SK-N-DZ (cell line): ENCODE results near the gene PRR36.

Experiments used
- DNase-seq: peaks from one replicate; pipeline ENCODE4 v3.0.0-alpha.2; 2015; ENCODE audit warnings: low spot score

PRR36 gene

DNA sequence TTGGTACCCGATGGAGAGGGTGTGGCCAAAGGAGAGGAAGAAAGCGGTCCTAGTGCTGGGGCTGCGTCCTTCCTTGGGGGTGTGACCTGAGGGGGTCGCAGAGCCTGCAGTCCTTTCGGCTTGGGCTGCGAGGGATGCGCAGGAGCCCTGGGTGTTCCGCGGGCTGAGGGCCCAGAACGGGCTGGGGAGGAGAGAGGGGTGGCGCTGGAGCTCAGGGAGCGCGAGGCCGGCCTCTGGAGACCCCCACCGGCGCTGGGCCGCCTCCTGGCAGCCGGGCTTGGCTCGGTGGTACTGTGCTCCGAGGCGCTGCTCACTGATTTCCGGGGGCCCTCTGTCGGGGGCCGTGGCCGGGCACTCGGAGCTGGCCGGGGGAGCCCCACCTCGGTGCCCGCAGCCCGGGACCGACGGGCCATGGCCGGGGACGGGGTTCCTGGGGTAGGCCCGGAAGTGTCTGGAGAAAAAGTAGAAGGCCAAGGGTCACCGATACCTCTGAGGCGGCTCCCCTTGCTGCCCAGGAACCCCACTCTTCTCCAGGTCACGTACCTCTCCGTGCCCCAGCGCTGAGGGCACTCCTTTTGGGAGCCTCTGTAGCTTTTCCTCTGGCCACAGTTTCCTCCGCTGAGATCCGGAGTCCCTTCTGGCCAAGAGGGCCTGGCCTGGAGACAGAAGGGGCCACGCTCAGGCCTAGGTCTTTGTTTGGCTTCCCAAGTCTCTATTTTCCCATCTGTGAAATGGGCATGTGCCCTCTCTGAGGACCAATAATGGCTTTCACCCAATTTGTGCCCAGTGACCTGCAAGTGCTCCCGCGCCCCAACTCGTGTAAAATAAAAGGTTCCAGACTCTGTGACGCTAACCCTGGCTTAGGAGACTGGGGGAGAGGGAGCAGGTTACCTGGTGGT, 1.6 kb downstream of the PRR36 start:
- no peak for DNase-seq

DNA sequence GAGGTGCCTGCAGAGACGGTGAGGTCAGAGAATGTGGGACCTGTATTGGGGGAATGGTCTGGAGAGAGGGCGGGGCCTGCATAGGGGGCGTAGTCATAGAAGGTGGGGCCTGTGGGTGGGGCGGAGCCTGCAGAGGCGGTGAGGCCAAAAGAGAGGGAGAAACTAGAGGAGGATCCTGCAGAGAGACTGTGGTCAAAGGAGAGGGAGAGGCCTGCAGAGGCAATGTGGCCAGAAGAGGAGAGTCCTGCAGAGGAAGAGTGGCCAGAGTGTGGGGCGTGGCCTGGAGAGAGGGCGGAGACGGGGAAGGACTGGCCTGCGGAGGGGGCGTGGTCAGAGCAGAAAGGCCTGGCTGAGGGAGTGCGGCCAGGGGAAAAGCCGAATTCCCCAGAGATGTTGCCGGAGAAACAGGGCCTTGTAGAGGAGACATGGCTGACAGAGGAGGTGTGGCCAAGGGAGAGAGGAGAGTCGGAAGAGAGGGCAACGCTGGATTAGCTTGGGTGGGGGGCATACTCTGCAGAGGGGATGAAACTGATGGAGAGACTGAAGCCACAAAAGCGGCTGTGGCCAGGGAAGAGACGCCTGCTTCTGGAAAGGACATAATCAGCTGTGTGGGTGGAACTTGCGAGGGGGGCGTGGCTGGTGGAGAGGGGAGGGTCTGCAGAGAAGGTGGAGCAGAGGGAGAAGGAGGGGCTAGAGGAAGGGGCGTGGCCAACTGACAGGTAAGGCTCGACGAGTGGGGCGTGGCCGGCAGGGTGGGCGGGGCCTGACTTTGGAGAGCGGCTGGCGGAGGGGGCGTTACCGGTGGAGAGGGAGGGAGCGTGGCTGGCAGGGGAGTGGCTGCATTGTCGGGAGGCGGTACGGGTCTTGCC, 2.5 kb downstream of the PRR36 start:
- peak; percentile 93 for DNase-seq

DNA sequence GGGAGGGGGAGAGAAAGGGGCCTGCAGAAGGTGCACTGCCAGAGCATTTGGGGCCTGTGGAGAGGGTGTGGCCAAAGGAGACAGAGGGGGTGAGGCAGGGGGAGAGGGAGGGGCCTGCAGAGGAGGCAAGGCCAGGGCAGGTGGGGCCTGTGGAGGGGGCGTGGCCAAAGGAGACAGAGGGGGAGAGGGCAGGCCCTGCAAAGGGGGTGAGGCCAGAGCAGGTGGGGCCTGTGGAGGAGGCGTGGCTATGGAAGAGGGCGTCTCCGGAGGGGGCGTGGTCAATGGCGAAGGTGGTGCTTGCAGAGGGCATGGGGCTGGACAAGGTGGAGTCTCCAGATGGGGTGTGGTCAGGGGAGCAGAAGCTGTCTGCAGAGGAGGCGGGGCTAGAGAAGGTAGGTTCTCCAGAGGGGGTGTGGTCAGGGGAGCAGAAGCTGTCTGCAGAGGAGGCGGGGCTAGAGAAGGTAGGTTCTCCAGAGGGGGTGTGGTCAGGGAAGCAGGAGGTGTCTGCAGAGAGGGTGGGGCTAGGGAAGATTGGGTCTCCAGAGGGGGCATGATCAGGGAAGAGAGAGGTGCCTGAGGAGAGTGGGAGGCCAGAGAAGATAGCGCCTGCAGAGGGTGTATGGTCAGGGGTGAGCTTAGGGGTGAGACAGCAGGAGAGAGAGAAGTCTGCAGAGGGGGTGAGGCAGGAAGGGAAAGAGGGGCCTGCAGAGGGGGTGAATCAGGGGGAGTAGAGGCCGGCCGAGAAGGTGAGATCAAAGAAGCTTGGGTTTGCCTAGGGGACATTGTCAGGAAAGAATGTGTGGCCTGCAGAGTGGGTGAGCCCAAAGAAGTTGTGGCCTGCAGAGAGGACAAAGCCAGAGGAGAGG, 3.4 kb downstream of the PRR36 start:
- peak; percentile 61 for DNase-seq

DNA sequence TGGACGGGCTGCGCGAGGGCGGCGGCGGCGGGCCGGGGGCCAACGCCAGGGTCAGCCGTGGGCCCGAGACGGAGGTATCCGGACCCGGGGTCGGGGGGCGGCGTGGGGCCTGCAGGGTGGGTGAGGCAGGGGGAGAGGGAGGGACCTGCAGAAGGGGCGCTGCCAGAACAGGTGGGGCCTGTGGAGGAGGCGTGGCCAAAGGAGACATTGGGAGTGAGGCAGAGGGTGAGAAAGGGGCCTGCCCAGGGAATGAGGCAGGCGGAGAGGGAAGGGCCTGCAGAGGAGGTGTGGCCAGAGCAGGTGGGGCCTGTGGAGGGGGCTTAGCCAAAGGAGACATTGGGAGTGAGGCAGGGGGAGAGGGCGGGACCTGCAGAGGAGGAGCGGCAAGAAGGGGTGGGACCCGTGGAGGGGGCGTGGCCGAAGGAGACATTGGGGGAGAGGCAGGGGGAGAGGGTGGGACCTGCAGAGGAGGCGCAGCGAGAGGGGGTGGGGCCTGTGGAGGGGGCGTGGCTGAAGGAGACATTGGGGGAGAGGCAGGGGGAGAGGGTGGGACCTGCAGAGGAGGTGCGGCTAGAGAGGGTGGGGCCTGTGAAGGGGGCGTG, 4.2 kb downstream of the PRR36 start:
- no peak for DNase-seq

DNA sequence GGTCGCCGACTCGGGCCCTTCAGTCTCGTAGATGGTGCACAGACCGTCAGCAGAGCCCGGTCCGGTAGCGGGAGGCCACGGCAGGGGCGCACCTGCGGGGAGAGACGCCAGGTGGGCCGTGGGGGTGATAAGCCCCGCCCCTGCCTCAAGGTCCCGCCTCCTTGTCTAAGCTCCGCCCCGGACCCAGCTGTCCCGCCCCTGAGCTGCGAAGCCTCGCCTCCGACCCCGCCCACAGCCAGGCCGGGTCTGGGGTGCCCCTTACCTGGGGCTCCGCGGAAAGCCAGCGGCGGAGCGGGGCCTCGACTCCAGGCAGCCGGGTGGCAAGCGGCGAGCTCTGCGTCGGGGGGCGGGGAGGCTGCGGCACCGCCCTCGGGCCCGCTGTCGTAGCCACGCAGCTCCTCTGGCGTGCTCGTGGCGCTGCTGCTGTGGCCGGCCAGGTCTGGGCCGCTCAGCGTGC, 4.7 kb downstream of the PRR36 start:
- DNase-seq, result no peak

DNA sequence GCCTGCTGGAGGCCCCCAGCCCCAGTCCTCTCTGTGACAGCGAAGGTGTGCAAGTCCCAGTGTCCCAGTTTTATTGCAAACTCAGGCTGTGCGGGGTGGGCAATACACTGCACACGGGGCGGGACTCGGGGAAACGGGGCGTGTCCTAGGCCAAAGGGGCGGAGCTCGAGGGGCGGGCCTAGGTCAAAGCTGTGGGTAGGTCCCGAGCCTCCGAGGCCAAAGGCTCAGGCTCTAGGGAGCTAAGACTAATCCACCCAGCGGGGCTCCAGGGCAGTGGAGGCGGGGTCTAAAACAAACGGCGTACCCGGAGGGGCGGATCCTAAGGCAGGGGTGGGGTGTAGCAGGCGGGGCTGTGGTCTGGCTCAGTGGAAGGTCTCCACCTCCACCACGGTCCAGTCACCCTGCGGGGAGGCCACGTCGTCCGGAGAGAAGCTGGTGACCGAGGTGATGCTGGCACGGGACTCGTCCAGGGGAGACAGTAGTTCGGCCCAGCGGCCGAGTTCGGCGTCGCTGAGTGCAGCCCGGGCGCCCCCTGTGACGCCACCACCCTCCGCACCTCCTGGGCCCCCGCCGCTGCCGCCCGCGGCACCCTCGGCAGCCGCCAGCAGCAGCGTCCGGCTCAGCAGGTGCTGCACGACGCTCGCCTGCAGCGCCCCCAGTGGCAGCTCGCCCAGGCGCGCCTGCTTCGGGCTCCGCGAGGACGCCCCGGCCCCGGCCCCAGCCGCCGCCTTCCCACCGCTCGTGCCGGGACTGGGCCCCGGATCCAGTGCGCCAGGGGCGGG, 5.3 kb downstream of the PRR36 start:
- no peak for DNase-seq

DNA sequence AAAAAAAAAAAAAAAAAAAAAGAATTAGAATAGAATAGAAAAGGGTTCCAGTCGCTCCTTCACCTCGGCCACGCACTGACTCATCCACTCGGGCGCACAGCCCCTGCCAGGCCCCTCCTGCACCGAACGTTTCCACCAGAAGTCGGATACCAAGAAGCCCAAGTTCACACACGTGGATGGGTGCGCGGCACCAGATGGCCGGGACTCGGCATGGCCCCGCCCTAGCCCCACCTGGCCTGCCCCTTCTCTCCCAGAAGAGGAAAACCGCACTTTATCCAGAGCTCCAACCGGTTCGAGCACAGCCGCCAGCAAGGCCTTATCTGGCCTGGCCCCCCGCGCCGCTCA, 5.9 kb downstream of the PRR36 start:
- no peak for DNase-seq

DNA sequence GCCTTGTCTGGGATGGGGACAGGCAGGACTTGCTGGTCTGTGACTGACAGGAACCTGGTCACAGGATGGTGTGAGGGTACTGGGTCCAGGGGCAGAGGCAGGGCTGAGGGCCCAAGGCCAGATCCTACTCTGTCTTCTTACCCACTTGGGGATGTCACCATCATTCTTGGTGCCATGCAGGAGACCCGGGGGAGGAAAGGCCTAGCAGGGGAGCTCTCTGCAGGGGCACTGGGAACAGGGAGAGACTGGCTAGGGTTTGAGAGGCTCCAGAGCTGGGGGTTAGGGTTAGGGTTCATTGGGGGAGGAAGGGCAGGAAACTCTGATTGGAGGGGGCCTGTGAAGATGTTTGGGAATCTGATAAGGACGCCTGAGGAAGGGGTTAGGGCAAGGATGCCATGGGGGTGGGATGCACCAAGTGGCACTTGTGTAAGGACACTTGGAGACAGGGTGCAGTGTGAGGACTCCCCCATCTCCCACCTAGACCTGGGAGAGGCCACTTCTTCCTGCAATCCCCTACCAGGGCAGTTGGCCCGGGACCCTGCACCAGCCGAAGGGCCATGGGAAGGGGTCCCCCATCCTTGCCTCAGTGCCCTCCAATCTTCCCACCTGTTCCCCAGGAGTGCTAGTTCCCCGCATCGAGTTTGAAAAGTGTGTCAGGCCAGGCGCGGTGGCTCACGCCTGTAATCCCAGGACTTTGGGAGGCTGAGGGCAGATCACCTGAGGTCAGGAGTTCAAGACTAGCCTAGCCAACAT, 6.9 kb downstream of the PRR36 start:
- no peak for DNase-seq

DNA sequence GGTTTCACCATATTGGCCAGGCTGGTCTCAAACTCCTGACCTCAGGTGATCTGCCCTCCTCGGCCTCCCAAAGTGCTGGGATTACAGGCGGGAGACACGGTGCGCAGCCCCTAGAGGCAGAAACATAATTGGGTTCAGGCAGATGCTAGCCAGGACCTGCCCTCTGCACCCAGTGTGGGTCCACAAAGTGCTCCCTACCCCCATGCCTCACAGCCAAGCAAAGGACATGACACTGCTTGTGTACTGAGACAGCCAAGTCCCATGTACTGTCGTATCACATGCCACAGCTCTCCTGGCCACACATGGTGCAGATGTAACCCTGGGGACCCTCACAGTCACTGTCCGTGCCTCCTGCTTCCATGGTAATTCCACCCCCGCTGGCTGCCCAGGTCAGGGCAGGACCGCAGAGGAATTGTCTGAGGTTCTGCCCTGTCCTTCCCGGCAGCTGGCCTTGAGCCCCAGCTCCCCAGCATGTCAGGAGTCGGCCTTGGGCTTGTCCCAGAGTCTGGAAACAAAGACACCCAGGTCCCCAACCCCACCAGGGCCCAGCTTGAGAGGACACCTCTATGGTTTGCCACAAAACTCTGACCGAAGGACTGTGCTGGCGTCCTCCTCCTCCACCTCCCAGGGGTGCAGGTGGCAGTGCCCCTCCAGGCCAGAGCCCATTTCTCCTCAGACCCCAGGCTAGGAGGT, 7.6 kb downstream of the PRR36 start:
- DNase-seq, result no peak

DNA sequence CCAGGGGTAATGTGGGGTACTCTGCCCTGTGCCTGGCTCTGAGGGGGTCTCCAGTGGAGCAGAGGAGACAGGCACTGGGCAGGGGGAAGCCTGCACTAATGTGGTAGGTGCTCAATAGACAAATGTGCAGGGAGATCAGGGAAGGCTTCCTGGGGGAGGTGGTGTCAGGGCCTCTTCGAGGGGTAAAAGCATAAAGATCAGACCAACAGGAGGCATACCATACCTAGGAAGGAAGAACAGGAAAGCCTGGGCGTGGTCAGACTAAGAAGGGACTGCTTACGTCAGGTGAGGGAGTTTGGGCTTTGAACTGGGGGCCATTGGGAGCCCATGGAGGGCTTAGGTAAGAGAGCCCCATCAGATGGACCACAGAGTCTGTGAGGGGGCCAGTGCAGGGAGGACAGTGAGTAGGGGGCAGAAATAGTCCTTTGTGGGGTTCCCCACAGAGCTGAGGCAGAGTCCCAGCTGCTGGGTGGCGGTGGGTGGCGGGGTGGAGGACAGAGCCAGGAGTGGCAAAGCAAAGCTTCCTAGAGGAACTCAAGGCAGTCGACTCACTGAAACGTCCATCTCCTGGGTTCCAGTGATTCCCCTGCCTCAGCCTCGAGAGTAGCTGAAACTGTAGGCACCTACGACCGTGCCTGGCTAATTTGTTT, 8.8 kb downstream of the PRR36 start:
- no peak for DNase-seq

DNA sequence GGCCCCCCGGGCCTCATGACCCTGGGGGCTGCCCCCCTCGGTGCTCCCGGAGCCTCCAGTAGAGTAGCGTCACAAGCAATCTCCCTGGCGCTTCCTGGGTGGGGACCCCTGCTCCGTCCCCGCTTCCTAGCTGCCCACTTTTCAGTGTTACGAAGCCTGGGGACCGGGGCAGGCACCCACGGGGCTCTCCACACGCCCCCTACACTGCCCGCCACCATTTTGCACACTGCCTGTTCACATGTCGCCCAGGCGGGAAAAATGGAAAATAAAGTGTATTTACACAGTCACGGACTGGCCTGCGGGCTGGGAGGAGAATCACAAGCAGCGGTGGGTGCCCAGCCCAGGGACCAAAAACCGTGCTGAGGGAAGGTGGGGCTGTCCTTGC, 9.5 kb downstream of the PRR36 start:
- DNase-seq, result no peak

DNA sequence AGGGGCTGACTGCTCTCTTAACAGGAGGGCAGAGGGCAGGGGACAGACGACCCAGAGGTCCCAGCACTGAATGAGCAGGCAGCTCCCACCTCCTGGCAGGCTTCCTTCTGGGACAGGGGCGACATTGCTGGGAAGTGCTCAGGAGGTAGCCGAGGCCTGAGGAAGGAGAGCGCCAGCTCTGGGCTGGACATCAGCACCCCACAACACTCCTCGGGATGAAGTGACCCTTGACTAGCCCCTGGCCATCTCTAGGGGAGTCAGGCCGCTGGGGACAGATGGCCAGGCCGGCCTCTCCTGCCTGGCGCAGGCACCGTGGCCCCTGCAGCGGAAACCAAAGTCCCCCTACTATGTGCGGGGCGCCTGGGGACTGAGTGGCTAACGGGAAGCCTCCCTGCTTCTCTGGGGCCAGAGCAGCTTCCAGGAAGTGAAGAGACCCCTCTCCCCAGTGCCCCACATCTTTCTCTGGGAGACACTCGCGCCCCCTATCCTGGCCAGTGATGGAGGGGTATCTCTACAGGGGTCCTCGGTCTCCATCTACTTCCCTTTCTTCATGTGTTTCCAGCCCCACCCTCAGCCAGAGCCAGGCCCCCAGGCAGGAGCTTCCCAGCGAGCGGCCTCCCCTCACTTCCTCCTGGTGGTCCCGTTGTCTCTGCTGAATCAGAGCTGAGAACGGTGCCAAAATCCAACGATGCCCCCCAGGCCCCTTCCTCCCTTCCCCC, 10.1 kb downstream of the PRR36 start:
- DNase-seq, result no peak

DNA sequence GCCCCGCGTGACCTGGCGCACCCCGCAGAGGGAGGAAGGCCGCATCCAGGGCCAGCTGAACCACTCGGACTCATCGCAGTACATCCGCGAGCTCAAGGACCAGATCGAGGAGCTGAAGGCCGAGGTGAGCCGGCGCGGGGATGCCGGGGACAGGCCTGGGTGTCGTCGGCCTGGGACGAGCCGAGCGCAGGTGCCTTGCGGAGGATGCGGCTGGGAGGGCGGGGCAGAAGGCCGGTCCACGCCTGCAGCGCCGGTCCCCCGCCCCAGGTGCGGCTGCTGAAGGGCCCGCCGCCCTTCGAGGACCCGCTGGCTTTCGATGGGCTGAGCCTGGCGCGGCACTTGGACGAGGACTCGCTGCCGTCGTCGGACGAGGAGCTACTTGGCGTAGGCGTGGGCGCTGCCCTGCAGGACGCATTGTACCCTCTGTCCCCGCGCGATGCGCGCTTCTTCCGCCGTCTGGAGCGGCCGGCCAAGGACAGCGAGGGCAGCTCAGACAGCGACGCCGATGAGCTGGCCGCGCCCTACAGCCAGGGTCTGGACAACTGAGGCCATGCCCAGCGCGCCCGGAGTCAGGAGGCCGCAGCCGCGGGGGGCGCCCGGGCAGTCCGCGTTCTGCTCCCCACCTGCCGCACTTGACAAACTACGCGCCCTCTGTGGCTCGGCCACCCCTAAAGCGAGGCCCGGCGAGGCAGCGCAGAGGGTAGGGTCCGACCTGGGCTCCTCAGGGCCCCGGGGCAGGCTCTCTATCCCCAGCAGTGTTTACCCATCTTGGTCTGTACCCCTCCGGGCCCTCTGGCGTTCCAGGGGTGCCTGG, 10.8 kb downstream of the PRR36 start:
- DNase-seq, result no peak

DNA sequence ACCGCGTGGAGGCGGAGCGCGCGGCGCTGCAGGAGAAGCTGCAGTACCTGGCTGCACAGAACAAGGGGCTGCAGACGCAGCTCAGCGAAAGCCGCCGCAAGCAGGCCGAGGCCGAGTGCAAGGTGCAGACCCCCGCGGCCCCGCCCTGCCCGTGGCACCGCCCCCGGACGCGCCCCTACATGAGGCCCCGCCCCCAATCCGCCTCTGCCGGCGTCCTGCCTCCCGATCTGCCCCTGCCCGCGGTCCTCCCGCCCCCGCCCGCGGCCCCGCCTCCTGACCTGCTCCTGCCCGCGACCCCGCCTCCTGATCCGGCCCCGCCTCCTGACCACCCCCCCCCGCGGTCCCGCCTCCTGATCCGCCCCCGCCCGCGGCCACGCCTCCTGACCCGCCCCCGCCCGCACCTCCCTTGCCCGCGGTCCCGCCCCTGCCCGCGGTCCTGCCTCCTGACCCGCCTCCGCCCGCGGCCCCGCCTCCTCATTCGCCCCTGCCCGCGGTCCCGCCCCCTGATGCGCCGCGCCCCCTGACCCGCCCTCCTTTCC, 11.7 kb downstream of the PRR36 start:
- peak; percentile 52 for DNase-seq

DNA sequence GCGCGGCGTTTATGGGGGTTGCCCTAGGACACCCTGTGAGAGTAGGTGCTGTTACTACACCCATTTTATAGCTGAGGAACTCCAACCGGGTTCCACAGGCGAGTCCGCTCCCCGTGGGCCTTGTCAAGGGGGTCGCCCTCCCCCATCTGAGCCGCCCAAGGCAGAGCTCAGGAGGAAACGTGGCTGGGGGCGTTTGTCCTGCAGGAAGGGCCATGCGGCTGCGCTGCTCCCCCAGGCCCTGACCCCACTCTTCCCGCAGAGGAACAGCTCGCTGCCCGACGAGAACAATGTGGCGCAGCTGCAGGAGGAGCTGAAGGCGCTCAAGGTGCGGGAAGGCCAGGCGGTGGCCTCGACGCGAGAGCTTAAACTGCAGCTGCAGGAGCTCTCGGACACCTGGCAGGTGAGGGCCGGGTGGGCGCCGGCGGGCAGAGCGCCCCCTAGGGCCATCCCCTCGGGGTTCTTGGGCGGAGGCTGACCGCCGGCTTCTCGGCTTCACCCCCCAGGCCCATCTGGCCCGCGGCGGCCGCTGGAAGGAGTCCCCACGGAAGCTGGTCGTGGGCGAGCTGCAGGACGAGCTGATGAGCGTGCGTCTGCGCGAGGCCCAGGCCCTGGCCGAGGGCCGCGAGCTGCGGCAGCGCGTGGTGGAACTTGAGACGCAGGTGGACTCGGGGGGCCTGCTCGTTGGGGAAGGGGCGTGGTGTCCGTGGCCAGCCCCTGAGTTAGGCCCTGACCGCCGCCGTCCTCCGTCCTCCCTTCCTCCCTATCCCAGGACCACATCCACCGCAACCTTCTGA, 12.4 kb downstream of the PRR36 start:
- no peak for DNase-seq
